ENCODE measurements around the gene SPATC1L.
"Not testable (repeated sequence)": the region's sequence is repeated elsewhere in the genome, so short reads cannot be mapped to it uniquely, and the experiment has no call there.

The SPATC1L gene

GRCh38 chr21:46147429-46147828, 36.8 kb downstream of the SPATC1L start:
- DNase-seq: not testable (repeated sequence)

DNA sequence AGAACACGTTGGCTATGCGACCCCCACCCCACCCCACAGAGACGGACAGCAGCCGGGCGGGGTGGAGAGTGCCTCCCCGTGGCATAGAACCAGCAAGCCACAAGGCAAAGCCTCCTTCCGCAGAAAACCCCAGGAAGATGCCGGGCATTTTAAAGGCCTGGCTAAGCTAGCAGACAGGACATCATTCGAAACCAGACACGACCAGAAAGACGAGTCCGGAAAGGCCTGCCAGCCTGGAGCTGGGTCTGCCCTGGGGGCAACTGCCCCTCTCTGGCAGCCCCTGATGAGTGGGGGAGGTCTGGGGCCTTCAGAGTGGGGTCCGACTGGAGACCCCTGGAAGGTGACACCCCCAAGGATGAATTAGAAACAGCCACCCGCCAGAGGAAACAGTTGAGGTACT, 37.4 kb downstream of the SPATC1L start:
- no peak for DNase-seq

- DNase-seq: no peak
Observed at GRCh38 chr21:46145840-46146691, 38.2 kb downstream of the SPATC1L start.

GRCh38 chr21:46145159-46145839, 39.0 kb downstream of the SPATC1L start:
- no peak for DNase-seq

GRCh38 chr21:46144464-46145070, 39.7 kb downstream of the SPATC1L start:
- DNase-seq: no peak

- DNase-seq: no peak
Observed at GRCh38 chr21:46142582-46143473, 41.4 kb downstream of the SPATC1L start.

- DNase-seq: no peak
Observed at GRCh38 chr21:46141767-46142581, 42.3 kb downstream of the SPATC1L start.

GRCh38 chr21:46140352-46141003, 43.8 kb downstream of the SPATC1L start:
- DNase-seq: not testable (repeated sequence)

DNA sequence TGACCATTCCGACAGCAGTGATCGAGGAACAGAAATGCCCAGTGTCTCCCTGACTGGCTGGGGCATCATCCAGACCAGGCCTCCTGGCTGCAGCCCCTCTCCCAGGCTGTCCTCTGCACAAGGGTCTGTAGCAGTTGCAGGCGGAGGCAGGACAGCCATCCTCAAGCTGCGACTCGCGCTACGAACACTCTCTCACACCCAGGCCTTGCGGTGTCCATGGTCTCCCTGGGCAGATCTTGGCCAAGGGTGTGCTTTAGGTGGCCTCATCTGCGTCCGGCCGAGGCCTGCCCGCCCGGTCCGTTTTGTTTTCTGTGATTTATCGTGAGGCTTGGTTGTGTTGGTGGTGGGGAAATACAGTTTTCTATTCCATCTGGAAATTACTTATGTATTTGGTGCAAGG, 44.6 kb downstream of the SPATC1L start:
- DNase-seq: no peak

DNA sequence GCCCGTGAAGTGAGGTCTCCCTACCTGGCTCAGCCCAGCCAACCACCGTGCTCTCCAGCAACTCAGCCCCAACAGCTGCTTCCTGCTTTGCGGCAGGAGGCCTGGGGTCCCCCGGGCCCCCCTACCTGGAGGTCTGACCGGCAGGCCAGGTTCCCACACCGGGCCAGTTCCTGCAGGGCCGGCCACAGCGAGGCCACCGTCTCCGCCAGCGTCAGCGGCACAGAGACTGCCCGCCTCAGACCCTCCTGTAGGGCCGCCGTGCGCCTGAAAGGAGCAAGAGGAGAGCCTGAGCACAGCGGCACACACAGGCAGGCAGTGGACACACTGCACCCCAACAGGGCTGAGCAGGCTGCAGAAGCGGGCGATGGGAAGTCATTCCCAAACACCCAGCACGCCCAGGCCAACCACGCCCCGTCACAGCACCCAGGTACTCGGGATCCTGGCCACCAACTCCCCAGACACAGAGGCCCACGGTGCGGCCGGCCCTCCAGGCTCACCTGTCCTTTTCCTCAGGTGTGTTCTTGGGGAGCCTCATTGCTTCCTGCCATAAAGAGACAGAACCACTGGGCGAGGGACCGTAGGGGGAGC, 45.8 kb downstream of the SPATC1L start:
- no peak for DNase-seq

DNA sequence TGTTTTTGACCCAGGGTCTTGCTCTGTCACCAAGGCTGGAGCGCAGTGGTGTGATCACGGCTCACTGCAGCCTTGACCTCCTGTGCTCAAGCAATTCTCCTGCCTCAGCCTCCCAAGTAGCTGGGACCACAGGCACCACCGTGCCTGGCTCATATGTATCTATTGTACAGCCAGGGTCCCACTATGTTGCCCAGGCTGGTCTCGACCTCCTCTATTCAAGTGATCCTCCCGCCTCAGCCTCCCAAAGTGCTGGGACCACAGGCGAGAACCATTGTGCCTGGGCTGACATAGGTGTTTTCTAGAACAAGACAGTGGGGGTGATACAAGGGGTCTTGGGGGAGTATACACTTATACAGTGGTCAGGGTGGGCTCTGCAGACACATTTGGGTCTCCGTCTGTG, 46.4 kb downstream of the SPATC1L start:
- no peak for DNase-seq

DNA sequence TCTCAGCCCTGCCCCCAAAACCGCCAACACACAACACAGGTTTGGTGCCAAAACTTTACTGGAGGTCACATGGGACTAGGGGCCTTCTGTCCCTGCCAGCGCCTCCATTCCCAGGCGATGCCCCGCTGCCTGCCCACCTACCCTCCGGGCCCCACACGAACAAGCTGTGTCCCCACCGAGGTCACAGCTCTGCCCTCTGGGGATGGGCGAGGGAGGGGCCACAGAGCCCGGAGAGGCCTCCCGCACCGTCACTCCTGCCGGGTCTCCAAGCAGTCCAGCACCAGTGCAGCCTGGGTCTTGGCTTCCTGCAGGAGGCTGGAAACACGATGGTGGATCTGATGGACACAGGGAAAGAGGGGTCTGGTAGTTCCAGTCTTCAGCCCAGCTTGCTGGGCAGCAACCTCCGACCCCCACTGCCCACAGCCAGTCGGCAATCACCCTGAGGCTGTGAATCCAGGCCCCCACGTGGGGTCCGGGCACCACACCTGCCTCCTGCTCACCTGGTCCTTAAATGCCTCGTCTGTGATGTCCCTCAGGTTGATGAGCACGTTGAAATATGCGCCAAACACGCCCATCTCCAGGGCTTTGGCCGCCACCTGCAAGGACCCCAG, 47.4 kb downstream of the SPATC1L start:
- DNase-seq: no peak

GRCh38 chr21:46135782-46136395, 48.4 kb downstream of the SPATC1L start:
- DNase-seq: no peak

DNA sequence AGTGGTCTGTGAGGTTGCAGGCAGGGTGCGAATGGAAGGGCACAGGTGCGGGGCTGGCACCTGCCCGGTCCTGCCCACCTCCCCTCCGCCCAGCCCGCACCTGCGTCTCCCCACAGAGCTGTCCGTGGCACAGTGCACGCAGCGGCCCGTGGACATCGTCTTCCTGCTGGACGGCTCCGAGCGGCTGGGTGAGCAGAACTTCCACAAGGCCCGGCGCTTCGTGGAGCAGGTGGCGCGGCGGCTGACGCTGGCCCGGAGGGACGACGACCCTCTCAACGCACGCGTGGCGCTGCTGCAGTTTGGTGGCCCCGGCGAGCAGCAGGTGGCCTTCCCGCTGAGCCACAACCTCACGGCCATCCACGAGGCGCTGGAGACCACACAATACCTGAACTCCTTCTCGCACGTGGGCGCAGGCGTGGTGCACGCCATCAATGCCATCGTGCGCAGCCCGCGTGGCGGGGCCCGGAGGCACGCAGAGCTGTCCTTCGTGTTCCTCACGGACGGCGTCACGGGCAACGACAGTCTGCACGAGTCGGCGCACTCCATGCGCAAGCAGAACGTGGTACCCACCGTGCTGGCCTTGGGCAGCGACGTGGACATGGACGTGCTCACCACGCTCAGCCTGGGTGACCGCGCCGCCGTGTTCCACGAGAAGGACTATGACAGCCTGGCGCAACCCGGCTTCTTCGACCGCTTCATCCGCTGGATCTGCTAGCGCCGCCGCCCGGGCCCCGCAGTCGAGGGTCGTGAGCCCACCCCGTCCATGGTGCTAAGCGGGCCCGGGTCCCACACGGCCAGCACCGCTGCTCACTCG, 52.2 kb downstream of the SPATC1L start:
- DNase-seq: no peak

DNA sequence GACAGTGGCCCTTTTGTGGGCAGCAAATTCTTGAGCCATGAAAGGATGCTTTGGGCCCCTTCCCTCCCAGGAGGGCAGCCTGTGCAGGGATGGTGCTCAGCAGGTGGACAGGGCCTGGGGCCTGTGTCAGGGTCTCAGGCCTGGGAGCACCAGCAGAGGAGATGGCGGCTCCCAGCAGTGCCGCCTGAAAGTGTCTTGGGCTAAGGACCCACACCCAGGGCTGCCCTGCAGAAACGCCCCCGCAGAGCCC, 52.7 kb downstream of the SPATC1L start:
- DNase-seq: no peak

DNA sequence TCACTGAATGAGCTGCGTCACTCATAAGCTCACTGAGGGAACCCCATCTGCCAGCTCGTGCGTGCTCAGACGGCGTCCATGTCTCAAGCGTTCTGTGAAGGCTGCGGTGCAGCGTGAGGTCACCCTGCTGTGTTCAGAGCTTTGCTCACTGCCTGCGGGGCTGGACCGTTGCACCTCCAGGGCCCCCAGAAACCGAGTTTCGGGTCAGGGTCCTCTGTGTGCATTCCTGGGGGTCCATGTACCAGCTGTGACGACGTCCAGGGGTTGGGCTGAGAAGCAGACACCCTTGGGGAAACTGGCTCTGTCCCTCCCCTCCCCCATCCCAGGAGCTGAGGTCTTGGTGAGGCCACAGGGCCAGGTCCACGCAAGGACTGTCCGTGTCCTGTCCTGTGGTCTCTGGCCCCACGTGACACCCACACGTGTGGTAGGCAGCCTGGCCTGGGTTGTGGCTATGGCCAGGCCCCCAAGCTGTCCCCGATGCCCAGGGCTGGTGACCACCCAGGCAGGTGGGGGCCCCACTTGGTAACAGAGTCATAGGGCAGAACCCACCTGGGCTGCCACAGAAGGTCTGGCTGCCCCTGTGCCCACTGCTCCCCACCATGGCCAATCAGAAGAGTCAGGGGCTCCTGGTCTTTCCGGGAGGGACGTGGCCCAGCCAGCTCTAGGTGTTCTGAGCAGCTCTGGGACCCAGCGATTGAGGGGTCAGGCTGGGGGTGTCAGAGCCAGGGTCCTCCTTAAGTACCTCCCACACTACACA, 53.2 kb downstream of the SPATC1L start:
- no peak for DNase-seq

GRCh38 chr21:46129846-46130651, 54.2 kb downstream of the SPATC1L start:
- DNase-seq: no peak
